Activated CD8-positive, alpha-beta memory T cell treated with anti-CD3 and anti-CD28 coated beads for 1 hour (primary cell): ENCODE measurements around the gene UMODL1.

Experiments
- DNase-seq, 2 donors: peaks; one replicate each; pipeline ENCODE4 v3.0.0-alpha.2; 2020; ENCODE audit warnings: low read depth in 1 of 2; ENCODE audit errors: extremely low read depth in 1 of 2

The UMODL1 gene

DNA sequence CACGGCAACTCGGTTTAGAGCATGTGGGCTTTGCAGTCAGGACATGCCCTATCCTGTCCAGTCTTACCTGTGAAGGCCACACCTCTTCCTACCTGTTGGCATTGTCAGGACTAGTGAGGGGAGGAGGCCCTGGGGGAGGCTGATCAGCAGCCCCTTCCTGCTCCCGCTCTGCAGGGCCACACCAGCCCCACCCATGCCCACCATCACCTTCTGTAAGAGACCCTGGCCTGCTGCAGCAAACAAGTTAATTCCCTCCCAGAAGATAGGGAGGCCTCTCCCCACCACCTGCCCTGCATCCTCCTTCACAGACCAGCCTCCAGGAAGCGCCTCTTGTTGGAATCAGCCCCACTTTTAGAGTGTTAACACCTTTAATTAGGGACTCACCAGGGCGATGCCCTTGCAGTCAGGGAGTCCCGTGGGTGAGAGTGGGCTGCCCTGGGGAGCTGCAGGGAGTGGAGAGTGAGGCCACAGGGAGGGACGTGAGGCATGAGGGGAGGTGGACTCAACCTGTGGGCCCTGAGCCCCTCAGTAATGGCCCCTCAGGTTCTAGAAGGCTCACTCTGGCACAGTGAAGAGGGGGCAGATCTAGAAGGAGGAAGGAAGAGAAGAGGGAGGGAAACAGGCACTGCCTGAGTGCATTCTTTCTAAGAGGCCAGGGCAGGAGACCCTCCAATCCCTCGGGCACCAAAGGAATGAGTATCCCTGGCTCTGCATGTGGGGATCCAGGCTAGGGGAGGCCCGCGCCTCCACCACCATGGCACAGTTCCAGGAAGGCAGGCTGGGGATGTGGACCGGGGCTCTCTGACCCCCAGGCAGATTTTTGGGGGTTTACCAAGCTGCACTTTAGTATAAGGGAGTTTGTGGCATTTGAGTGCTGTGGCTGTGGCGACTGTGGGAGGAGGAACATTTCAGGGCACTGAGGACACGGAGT, 8.2 kb downstream of the UMODL1 start:
- DNase-seq: no peak

- DNase-seq: no peak
Measured at GRCh38 chr21:42079939-42080787, 9.0 kb downstream of the UMODL1 start.

- DNase-seq: no peak
Measured at GRCh38 chr21:42080788-42081083, 9.6 kb downstream of the UMODL1 start.

DNA sequence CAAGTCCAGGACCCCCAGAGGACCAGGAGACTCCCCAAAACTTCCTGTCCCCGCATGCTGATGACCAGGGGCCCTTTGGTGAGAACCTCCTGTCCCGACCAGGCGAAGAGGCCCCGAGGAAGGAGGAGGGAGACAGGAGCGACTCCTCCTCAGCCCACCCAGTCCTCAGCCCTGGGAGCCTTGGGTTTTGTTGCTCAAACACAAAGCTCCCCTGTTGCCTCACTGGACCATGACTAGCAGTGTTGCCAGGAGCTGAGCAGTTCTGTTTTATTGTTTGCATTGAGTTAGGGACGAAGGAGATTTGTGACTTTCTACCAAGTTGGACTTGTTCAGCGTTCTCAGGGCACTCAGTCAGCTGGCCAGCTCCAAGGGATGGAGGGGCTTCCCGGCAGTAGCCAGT, 10.0 kb downstream of the UMODL1 start:
- DNase-seq: no peak

GRCh38 chr21:42081931-42082381, 10.8 kb downstream of the UMODL1 start:
- no peak for DNase-seq

DNA sequence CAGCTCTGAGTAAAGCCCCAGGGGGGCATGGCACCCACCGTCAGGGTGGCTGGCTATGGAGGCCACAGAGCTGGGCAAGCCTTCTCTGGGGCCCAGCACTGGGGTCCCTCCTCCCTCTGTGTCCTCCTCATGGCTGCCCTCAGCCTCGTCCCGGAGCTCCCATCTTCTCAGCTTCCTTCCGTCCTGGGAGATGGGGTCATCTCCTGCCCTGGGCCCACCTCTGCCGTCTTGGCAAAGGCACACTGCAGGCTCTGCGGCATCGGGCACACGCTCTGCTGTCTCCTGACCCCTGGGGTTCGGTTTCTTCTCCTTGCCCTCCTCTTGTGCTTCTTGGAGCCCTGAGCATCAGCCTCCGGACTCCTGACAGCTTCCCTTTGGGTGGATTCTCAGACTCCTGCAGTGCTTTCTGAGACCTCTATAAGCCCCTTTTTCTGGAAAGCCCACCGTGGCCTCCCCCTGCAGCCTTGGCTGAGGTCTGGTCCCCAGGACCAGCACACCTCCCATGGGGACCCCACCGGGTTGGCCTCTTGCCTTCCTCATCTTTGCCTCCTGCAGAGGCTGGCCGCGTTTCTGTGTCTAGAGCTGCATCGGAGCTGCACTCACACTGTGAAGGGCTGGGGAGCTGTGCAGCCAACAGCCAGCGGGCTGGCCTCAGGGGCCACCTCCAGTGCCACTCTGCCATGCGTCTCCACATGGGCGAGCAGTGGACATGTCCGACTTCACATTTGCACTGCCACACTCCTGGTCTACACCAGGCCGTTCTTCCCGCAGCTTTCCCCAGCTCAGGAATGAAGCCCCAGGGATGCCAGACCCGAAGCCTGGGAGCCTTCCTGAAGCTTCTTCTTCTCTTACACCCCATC, 11.6 kb downstream of the UMODL1 start:
- DNase-seq: no peak

DNA sequence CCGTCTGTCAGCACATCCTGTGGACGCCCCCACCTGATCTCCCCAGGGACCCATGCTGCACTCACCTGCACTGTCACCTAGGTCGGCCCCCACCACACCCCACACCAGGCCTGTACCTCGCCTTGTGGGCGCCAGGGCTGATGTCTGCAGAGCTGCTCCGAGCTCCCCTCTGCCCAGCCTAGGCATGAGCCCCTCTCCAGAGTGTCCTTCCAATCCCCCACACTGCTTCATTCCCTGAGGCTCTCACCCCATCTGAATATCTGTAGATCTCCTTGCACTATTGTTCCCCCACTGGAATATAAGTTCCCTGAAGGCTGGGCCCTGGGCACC, 12.2 kb downstream of the UMODL1 start:
- DNase-seq: no peak

- DNase-seq: no peak
Measured at GRCh38 chr21:42084079-42084478, 13.0 kb downstream of the UMODL1 start.

DNA sequence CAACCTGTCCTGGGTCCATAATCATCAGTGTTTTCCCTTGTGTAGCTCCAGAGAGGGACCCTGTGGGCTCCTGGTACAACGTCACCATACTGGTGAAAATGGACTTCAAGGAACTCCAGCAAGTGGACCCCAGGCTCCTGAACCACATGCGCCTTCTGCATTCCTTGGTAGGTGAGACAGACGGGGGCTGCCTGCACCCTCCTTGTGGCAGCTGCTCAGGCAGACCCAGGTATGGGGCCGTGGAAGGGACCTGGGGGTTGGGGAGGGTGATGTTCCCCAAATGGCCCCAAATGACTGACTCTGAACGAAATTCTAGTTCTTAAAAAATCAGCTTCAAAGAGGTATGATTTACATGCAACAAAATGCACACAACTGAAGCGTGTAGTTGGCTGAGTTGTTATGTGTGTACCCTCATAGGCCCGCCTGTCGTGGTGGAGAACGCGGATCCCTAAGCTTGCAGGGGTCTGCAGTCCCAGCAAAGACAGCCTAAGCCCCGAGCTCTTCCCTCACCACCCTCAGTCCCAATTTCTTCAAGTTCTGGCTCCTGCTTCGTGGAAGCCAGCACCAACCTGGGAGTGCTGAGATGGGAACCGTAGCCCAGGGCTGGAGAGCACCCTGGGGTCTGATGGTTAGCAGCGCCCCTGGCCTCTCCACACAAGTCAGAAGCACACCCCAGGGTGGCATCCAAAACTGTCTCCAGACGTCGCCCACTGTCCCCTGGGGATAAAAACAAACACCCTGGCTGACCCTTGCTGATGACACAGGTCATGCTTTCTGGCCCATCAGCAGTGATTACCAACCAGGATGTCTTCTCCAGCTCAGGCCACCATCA, 14.3 kb downstream of the UMODL1 start:
- DNase-seq: no peak

GRCh38 chr21:42086969-42087368, 15.9 kb downstream of the UMODL1 start:
- DNase-seq: no peak

DNA sequence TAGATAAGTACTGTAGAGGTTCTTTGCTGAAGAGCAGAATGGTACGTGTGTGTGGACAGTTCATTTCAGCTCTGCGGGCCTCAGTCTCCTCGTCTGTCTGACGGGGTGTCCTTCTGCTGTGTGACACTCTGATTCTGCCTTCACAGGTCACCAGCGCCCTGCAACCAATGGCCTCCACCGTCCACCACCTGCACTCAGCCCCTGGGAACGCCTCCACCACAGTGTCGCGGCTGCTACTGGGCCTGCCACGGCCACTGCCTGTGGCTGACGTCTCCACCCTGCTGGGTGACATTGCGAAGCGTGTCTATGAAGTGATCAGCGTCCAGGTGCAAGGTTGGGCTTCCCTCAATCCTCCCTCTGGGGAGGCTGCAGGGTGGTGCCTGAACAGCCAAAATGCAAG, 17.0 kb downstream of the UMODL1 start:
- no peak for DNase-seq

DNA sequence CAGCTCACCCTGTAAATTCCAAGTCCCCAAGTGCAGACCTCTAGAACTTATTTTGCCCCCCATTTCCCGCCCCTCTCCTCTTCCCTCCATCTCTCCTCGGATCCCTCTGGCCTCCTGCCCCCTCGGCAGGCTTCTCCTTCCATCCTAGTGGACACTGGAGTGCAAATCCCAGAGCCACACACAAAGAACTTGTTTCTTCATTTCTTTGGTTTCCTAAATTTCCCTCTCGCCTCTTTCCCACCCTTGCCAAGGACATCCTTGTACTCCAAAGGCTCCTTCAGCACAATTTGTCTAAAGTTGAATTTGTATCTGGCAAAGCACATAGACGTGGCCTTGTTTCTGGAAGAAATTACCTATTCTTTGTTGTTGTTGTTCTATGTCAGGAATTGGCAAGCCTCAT, 17.5 kb downstream of the UMODL1 start:
- no peak for DNase-seq

GRCh38 chr21:42089093-42089631, 18.0 kb downstream of the UMODL1 start:
- no peak for DNase-seq

DNA sequence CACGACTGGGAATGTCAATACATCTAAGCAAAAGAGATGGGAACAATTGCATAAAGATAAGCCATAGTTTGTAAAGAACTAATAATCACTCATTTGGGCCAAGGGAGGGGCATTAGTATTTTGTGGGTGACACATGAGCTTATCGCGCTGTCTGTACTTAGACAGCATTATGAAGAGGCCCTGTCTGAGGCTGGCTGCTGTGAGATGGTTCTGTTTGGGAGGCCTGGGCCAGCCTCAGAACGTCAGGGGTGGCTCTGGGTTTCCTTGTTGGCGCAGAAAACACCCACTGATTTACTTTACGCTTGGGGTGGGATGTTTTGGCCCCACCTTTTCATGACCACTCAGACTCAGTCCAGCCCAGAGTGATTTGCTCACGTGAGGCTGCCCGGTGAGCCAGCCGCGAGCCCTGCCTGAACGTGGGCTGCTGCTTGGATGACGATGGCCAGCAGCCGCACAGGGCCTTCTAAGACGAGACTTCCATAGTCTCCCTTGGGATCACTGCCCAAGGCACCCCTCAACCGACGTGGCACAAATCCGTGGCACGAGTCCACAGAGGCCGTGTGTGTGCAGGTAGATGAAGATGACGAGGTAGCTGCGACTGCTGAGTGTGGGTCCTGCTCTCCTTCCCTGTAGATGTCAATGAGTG, 18.7 kb downstream of the UMODL1 start:
- DNase-seq: no peak

GRCh38 chr21:42091899-42092508, 20.9 kb downstream of the UMODL1 start:
- no peak for DNase-seq

DNA sequence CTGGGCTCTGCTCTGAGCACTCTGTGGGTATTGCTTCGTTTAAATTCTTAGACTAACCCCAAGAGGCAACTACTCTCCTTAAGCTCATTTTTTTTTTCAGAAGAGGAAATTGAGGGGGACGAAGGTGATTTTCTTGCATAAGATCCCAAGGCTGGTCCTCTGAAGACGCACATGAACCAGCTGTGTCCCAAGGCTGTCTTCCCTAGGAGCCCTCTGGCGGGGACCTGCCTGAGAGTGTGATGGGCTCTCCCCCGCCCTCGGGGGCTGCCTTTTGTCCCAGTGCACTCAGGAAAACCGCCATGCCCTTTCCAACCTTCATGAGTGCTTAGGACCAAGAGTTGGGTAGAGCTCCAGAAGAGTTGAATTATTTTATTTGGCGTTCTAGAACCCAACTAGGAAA, 21.7 kb downstream of the UMODL1 start:
- no peak for DNase-seq

DNA sequence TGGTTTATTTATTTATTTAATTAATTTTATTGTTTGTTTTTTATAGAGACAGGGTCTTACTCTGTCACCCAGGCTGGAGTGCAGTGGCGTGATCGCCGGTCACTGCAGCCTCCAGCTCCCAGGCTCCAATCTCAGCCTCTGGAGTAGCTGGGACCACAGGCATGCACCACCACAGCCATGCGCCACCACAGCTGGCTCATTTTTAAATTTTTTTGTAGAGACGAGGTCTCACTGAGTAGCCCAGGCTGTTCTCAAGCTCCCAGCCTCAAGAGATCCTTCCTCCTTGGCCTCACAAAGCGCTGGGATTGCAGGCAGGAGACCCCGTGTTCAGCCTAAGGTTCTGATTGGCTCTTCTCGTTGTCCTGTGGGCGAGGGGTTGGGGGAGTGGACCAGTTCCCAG, 22.1 kb downstream of the UMODL1 start:
- no peak for DNase-seq

- no peak for DNase-seq
Measured at GRCh38 chr21:42093991-42094421, 22.9 kb downstream of the UMODL1 start.

DNA sequence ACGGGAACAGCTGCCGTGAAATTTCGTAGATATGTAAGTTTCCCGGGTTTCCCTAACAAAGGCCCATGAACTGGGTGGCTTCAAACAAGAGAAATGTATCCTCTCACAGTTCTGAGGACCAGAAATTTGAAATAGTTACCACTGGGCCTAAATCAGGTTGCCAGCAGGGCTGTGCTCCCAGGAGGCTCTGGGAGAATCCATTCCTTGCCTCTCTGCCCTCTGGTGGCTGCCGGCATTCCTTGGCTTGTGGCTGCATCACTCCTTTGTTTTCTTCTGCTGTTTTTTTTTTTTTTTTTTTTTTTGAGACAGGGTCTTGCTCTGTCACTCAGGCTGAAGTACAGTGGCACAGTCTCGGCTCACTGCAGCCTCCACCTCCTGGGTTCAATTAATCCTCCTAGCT, 23.7 kb downstream of the UMODL1 start:
- DNase-seq: no peak
